Activated T-cell treated with anti-CD3 and anti-CD28 coated beads for 24 hours (primary cell): Measurements from ENCODE around the gene CDK19.

ENCODE experiments used
- DNase-seq: peaks from one replicate; pipeline ENCODE4 v3.0.0-alpha.2; 2020; ENCODE audit warnings: low read depth

Gene CDK19

DNA sequence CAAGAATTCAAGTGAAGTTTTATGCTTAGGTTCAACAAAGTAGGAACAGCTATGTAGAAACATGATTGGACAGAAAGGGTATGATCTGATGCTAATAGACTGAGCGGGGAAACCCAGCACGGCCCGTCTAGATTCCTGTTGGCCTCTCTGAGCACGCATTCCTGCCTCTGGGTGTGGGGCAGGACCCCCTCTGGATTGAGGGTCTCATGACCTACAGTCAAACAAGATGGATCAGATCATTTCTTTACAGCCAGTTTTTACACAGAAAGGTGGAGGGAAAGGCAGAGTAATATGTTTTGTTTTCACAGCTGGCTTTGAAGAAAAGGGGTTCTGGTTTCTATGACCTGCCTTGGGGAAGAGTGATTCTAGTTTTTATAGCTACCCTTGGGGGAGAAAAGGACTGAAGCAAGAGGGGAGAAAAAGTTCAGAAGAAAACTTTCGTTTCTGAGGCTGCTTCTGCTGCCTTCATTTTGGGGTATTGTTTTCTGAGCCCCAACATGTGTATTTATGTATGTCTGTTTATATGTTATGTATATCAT is 239.3 kb downstream of the CDK19 start:
- no peak for DNase-seq

DNA sequence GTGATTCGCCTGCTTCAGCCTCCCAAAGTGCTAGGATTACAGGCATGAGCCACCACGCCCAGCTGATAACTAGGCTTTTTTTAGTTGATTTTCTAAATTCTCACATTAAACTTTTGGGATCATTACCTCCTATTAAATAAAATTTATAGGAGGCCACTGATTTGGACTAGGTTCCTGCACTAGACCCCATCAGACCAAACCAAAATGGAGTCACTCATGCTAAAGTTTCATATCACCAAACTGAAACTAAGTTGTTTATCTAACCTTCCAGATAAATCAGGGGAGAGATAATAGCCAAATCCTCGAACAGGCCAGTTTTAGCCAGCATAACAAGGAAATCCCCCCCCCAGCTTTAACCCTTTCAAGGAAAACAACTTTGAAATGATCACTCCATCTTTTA is 240.5 kb downstream of the CDK19 start:
- no peak for DNase-seq

DNA sequence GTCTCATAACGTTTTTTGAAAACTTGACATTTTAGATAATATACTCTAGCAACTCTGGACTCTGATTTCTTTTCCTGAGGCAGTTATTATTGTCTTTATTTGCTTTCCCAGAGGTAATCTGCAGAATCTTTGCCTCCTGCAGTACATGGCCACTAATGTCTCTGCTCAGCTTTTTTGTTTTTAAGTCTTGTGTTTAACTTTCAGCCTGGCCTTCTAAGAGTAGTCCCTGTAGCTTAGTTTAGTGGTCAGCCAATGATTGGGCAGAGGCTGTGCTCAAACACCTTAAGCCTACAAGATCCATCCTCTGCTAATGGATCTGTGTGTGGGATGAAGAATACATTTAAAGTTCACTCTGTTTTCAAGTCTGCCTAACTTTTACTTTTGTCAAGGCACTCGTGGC is 241.7 kb downstream of the CDK19 start:
- no peak for DNase-seq

DNA sequence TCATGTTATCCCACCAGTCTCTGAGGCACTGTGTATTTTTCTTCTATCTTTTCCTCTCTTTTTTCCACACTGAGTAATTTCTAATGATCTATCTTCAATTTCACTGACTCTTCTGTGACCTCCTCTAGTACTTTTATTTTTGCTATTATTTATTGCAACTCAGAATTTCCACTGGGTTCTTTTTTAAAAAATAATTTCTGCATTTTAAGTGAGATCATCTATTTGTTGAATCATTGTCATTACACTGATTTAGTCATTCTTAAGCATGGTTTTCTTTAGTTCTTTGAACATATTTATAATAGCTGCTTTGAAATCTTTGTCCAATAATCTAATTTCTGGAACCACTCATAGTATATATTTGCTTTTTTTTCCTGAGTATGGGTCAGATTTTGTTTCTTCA is 242.1 kb downstream of the CDK19 start:
- DNase-seq: no peak

DNA sequence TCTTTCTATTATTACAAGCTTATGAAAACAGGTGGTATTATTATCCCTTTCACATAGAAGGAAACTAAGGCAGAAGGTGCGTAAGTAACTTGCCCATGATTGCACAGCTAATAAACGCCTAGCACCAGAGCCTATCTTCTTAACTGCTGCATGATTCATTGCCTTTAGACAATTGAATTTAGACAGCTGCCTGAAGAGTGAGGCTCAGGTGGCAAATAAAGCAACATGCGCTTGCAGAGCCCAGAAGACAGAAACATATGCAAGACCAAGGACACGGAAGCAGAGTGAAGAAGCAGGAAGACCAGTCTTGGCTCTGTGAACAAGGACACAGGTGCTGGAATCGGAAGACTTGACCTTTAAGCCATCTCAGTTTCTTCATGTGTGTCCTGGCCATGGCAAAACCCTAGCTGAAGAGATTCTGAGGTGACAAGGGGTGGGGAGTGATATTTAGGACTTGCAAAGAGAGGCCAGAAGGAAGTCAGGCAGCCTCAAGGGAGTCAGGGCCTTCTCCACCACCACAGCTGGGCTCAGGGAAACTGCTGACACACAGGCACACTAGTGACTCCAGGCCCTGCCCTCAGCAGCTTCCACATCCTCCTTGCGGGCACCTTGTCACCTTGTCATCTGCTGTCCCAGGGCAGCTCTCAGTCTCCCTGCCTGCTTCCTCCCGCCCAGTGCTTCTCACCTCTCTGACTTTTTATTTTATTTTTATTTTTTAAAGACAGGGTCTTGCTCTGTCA is 247.1 kb downstream of the CDK19 start:
- DNase-seq: no peak

DNA sequence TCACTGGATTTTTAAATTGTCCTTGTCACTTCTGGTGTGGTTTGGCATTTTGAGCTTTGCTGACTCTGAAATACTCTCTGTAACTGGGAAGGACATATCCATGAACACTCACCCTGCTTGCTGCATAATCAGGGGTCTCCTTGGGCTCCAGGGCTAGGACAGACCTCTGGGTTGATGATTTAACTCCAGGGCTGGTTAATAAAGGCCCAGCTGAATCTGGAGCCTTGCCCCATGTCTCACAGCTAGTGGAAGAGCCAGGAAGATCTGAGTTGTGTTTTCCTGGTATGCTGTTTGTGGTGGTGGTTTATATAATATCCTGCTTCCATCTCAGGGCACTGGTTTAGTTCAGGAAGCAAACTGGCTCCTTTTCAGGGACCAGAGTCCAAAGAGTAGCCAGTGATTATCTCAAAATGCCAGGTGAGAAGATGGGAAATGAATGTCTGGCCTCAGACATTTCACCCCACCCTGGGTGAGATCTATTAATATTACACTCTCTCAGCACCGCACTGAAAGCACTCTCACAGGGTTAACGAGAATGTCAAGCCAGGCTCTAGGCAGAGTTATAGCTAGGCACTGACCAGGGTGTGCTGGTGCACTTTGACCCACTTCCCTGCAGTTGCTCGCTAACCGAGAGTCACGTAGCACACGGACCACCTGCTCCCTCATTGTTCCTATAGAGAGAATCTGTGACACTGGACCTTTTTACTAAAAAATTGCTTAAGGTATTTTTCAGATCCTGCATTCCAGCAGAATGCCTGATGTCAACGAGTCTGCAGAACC is 248.7 kb downstream of the CDK19 start:
- DNase-seq: no peak

DNA sequence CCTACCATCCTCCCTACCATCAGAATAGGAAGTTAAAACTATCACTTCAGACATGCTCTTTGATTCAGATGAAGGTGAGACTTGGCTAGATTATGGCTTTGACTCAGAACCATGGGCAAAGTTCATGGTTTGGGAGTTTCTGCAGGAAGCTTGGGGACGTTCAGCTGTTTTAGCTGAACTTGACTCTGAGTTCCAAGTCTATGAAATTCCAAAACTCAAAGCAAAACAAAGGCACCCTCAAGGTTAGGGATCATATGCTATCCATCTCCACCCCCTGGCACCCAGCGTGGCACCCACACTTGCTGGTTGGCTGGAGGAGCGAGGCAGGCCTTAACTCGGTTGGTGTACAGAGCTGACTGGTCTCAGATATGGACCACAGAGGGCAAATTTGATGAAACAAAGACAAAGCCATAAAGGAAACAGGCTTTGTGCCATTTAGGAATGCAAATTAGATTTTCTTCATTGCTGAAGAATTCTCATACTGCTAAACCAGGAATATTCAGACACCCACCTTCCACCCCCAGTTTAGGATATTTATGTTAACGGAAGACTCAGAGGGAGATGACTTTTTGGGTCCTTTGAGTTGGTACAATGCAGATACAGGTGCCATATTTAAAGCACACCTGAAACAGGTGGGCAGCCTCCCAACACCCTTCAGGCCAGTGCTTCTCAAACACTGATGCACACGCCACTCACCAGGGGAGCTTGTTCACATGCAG is 250.4 kb downstream of the CDK19 start:
- no peak for DNase-seq

DNA sequence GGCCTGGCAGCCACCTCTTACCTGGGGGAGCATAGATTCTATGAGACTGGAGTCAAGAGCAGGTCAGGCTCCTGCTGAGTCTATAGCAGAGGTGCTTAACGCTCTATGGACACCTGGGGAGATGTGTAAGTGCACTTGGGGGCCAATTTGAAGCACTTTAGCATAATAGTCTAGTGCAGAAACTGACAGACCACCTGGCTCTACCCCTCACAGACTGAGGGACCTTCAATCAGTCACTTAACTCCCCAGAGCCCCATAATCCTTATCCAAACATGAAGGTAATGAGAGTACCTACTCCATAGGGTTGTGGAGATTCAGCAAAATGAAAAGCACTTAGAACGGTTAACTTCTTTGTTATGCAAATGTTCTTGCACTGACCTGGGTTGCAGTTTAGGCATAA is 251.6 kb downstream of the CDK19 start:
- DNase-seq: no peak

DNA sequence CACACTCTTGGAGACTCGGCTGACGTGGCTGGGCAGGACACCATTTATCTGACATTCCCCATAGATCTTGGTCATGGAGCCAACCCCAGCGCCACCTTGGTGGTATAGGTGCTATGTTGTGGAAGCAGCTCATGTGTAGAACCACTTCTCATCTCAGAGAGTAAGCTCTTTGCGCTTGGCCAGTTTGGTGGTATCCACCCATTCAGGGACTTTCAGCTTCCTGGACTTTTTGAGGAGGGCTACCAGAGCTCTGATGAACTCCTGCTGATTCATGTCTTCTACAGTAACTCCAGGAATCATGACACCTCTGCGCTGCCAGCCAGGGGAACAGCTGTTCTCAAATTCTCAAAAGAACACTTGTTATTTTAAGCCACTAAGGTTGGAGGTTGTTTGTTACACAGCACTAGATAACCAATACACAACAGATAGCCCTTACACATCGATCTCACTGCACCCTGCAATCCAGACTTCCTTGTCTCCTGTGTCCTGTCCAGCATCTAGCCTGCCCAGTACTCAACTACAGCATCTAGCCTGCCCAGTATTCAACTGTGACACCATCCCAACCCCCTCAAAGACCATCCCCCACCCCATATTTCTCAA is 252.9 kb downstream of the CDK19 start:
- no peak for DNase-seq

DNA sequence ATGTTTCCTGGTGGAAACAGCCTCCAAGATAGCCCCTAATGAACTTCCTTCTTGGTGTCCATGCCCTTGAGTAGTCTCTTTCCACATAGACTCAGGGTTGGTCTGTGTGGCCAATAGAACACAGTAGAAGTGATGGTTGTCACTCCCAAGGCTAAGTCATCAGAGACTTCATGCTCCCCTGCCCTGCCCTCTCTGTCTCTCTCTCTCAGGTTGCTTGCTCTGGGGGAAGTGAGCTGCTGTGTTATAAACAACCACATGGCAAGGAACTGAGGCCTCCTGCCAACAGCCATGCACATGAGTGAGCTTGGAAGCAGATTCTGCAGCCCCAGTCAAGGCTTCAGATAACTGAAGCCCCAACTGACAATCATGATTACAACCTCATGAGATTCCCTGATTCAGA is 253.6 kb downstream of the CDK19 start:
- no peak for DNase-seq

DNA sequence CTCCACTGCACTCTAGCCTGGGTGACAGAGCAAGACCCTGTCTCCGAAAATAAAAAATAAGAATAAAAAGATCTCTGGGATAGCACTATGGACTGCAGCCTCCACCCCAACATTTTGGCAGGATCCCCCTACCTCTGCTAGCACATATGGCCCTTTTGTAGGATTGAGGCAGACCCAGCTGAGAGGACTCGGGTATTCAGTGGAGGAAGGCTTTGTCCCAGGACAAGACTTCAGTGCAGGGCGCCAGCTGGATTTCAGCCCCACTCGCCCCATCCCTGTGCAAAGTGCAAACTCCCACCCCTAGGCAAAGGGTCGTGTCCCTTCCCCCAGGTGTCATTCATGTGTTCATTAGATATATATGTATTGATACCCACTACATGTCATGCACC is 254.3 kb downstream of the CDK19 start:
- no peak for DNase-seq

DNA sequence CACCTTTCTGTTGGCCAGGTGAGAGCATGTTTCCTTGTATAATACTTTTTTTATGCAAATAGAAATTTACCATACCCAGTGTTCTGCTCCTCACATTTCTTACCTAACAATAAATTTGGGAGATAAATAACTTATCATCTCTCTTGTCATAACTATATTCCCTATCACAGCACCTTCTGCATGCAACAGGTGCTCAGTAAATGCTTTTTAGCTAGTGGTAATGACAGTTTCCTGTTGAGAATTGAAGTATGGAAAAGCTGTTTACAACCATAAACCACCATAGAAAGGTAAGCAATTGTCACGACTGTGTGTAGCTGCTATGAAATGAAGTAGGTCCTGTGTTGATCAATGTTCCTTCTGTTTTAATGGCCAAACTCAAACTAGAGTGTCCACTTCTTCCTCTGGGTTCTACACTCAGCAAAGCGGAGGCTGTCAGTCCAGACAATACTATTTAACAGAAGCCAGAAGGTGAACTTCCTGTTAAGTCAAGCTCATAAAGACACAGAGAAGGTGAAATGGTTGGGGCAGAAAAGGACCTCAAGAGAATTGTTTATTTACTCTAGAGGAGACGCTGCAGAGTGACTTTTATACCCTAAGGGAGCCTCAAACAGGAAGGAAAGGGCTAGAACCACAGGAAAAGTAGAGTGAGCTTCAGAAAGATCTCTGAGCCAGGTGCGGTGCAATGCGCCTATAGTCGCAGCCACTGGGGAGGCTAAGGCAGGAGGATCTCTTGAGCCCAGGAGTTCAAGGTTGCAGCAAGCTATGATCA is 254.8 kb downstream of the CDK19 start:
- DNase-seq: no peak
